IPS DF 6.9 (cell line): ENCODE results near the gene STK26.

ENCODE experiments used
- DNase-seq: peaks from one replicate; pipeline ENCODE4 v3.0.0-alpha.2; 2013; ENCODE audit warnings: low read depth, low spot score
- H3K27ac ChIP-seq: one replicate; pipeline ENCODE4 v1.5.1; 2013; ENCODE audit warnings: low read length, control low read depth
- H3K27me3 ChIP-seq: 2 replicates; pipeline ENCODE4 v1.6.1; 2013; ENCODE audit warnings: mild to moderate bottlenecking, low read length; ENCODE audit not compliant: control insufficient read depth, insufficient read depth
- H3K36me3 ChIP-seq: 2 replicates; pipeline ENCODE4 v1.6.1; 2013; ENCODE audit warnings: low read length; ENCODE audit not compliant: control insufficient read depth, insufficient read depth
- H3K4me1 ChIP-seq: 2 replicates; pipeline ENCODE4 v1.6.1; 2013; ENCODE audit warnings: low read length; ENCODE audit not compliant: control insufficient read depth, insufficient read depth
- H3K4me3 ChIP-seq: 2 replicates; pipeline ENCODE4 v1.5.1; 2013; ENCODE audit warnings: mild to moderate bottlenecking, low read length
- H3K9me3 ChIP-seq: 2 replicates; pipeline ENCODE4 v1.6.1; 2013; ENCODE audit warnings: low read length, inconsistent platforms; ENCODE audit not compliant: control insufficient read depth, insufficient read depth
- WGBS: extraction: QIAGEN DNeasy Blood & Tissue Kit; methylation state at CpG from one replicate; pipeline ENCODE4 v1.1.7; 2013; ENCODE audit warnings: mixed read lengths, missing lambda C conversion rate; ENCODE audit not compliant: insufficient read length, insufficient coverage; 5-methylcytosine and 5-hydroxymethylcytosine counted together

The STK26 gene

GRCh38 chrX:132015875-132016274, 7.2 kb upstream of the STK26 start:
- Histone ChIP-seq H3K4me1 (no peaks in the 10 kb centered on the region), H3K9me3 (no peaks in the 10 kb centered on the region), H3K27me3 (no peaks in the 10 kb centered on the region), H3K4me3 (no peak overlapping the region), H3K36me3 (no peaks in the 10 kb centered on the region), H3K27ac (no peak overlapping the region)
- DNase-seq = no peak
- no CpG with 5 or more reads among the region's 4 CpGs for WGBS

GRCh38 chrX:132016628-132017430, 6.3 kb upstream of the STK26 start:
- H3K36me3 ChIP-seq = no peaks in the 10 kb centered on the region
- WGBS = no CpG with 5 or more reads among the region's 2 CpGs
- H3K27me3 ChIP-seq = no peaks in the 10 kb centered on the region
- no peak overlapping the region for H3K4me3 ChIP-seq
- H3K27ac ChIP-seq = no peak overlapping the region
- no peaks in the 10 kb centered on the region for H3K9me3 ChIP-seq
- DNase-seq = no peak
- no peaks in the 10 kb centered on the region for H3K4me1 ChIP-seq

GRCh38 chrX:132017431-132018185, 5.5 kb upstream of the STK26 start:
- Histone ChIP-seq H3K4me1 (no peaks in the 10 kb centered on the region), H3K27ac (no peak overlapping the region), H3K4me3 (no peak overlapping the region), H3K36me3 (no peaks in the 10 kb centered on the region), H3K9me3 (no peaks in the 10 kb centered on the region), H3K27me3 (no peaks in the 10 kb centered on the region)
- no CpG with 5 or more reads among the region's 1 CpG for WGBS
- no peak for DNase-seq

GRCh38 chrX:132022198-132022966, 720 bp upstream of the STK26 start:
- DNase-seq = no peak
- H3K36me3 ChIP-seq = no peaks in the 10 kb centered on the region
- H3K27me3 ChIP-seq = no peaks in the 10 kb centered on the region
- no peaks in the 10 kb centered on the region for H3K4me1 ChIP-seq
- no peaks in the 10 kb centered on the region for H3K9me3 ChIP-seq
- WGBS = no CpG with 5 or more reads among the region's 24 CpGs
- no peak overlapping the region for H3K27ac ChIP-seq
- peak overlapping the region; percentile 89; the same call in 1 of the 2 replicates for H3K4me3 ChIP-seq

GRCh38 chrX:132023896-132024386, 839 bp downstream of the STK26 start:
- DNase-seq = no peak
- no peak overlapping the region for H3K27ac ChIP-seq
- H3K36me3 ChIP-seq = no peaks in the 10 kb centered on the region

GRCh38 chrX:132025041-132025440, 1.9 kb downstream of the STK26 start:
- DNase-seq = no peak
- H3K27ac ChIP-seq = no peak overlapping the region
- H3K27me3 ChIP-seq = no peaks in the 10 kb centered on the region
- WGBS = no CpG with 5 or more reads among the region's 8 CpGs
- H3K4me1 ChIP-seq = no peaks in the 10 kb centered on the region
- no peaks in the 10 kb centered on the region for H3K9me3 ChIP-seq
- H3K36me3 ChIP-seq = no peaks in the 10 kb centered on the region
- H3K4me3 ChIP-seq = peak overlapping the region; percentile 12; the same call in 1 of the 2 replicates

More at GRCh38 chrX:132023896-132024386, 839 bp downstream of the STK26 start:
- peak overlapping the region; percentile 89 for H3K4me3 ChIP-seq
- H3K27me3 ChIP-seq = no peaks in the 10 kb centered on the region
- H3K4me1 ChIP-seq = no peaks in the 10 kb centered on the region
- no CpG with 5 or more reads among the region's 16 CpGs for WGBS
- no peaks in the 10 kb centered on the region for H3K9me3 ChIP-seq

GRCh38 chrX:132030264-132030663, 7.2 kb downstream of the STK26 start:
- Histone ChIP-seq H3K4me1 (no peaks in the 10 kb centered on the region), H3K4me3 (no peak overlapping the region), H3K36me3 (no peaks in the 10 kb centered on the region), H3K9me3 (no peaks in the 10 kb centered on the region), H3K27ac (no peak overlapping the region), H3K27me3 (no peaks in the 10 kb centered on the region)
- no peak for DNase-seq

GRCh38 chrX:132031867-132032266, 8.8 kb downstream of the STK26 start:
- no peaks in the 10 kb centered on the region for H3K4me1 ChIP-seq
- no CpG with 5 or more reads among the region's 4 CpGs for WGBS
- H3K4me3 ChIP-seq = no peak overlapping the region
- H3K9me3 ChIP-seq = no peaks in the 10 kb centered on the region
- H3K27ac ChIP-seq = no peak overlapping the region
- H3K27me3 ChIP-seq = no peaks in the 10 kb centered on the region
- no peaks in the 10 kb centered on the region for H3K36me3 ChIP-seq
- DNase-seq = no peak

- Histone ChIP-seq H3K27ac (no peak overlapping the region), H3K27me3 (no peaks in the 10 kb centered on the region), H3K36me3 (no peaks in the 10 kb centered on the region), H3K4me3 (no peak overlapping the region), H3K4me1 (no peaks in the 10 kb centered on the region), H3K9me3 (no peaks in the 10 kb centered on the region)
- no peak for DNase-seq
- no CpG with 5 or more reads among the region's 3 CpGs for WGBS
These were observed 10.1 kb downstream of the STK26 start for GRCh38 chrX:132033166-132033565.

GRCh38 chrX:132034648-132035047, 11.5 kb downstream of the STK26 start:
- H3K36me3 ChIP-seq = no peaks in the 10 kb centered on the region
- no peak for DNase-seq
- WGBS = no CpG with 5 or more reads among the region's 3 CpGs
- no peaks in the 10 kb centered on the region for H3K27me3 ChIP-seq
- no peak overlapping the region for H3K4me3 ChIP-seq
- no peaks in the 10 kb centered on the region for H3K9me3 ChIP-seq
- no peaks in the 10 kb centered on the region for H3K4me1 ChIP-seq
- no peak overlapping the region for H3K27ac ChIP-seq
